HEK293T (cell line): ENCODE data around the gene RSRC1.

Source experiments
- CTCF ChIA-PET: fragments of 350-600 bp; formaldehyde crosslinking; extraction: SDS; loops from one replicate; lab custom pipeline; 2021; ENCODE audit warnings: antibody characterized with exemption, inconsistent platforms; lab: Yijun Ruan, JAX
- POLR2A ChIA-PET: fragments of 350-600 bp; formaldehyde crosslinking; extraction: SDS; loops from one replicate; lab custom pipeline; 2020; ENCODE audit warnings: antibody characterized with exemption, inconsistent platforms; lab: Yijun Ruan, JAX
- DNase-seq: peaks from one replicate; pipeline ENCODE4 v3.0.0; 2012; ENCODE audit warnings: mixed read lengths; ENCODE audit errors: extremely low spot score
- ARNT ChIP-seq: fragments of 450-650 bp; IDR thresholded peaks from 2 replicates; pipeline ENCODE4 v1.6.1; 2017; ENCODE audit warnings: mild to moderate bottlenecking
- BHLHE40 ChIP-seq: fragments of 450-650 bp; IDR thresholded peaks from 2 replicates; pipeline ENCODE4 v1.6.1; 2016; ENCODE audit warnings: mild to moderate bottlenecking, moderate library complexity, borderline replicate concordance
- CTBP1 ChIP-seq: fragments of 450-650 bp; IDR thresholded peaks from 2 replicates; pipeline ENCODE4 v1.6.1; 2016; ENCODE audit warnings: borderline replicate concordance
- ELF4 ChIP-seq: fragments of 450-650 bp; IDR thresholded peaks from 2 replicates; pipeline ENCODE4 v1.6.1; 2017; ENCODE audit warnings: antibody characterized with exemption
- FOXA1 ChIP-seq: fragments of 450-650 bp; IDR thresholded peaks from 2 replicates; pipeline ENCODE4 v1.6.1; 2016; ENCODE audit warnings: mild to moderate bottlenecking
- FOXK2 ChIP-seq: fragments of 450-650 bp; IDR thresholded peaks from 2 replicates; pipeline ENCODE4 v1.6.1; 2016; ENCODE audit warnings: mild to moderate bottlenecking
- FOXM1 ChIP-seq: fragments of 450-650 bp; IDR thresholded peaks from 2 replicates; pipeline ENCODE4 v1.6.1; 2017; ENCODE audit warnings: mild to moderate bottlenecking, borderline replicate concordance
- HDGF ChIP-seq: fragments of 450-650 bp; IDR thresholded peaks from 2 replicates; pipeline ENCODE4 v1.6.1; 2017; ENCODE audit warnings: antibody characterized with exemption, borderline replicate concordance
- L3MBTL2 ChIP-seq: fragments of 450-650 bp; conservative IDR thresholded peaks from 2 replicates; pipeline ENCODE4 v1.6.1; 2016; ENCODE audit warnings: mild to moderate bottlenecking
- LEF1 ChIP-seq: fragments of 450-650 bp; IDR thresholded peaks from 2 replicates; pipeline ENCODE4 v1.6.1; 2017; ENCODE audit warnings: mild to moderate bottlenecking, borderline replicate concordance
- NFRKB ChIP-seq: fragments of 450-650 bp; IDR thresholded peaks from 2 replicates; pipeline ENCODE4 v1.6.1; 2016; ENCODE audit warnings: mild to moderate bottlenecking, moderate library complexity
- SP1 ChIP-seq: fragments of 450-650 bp; IDR thresholded peaks from 2 replicates; pipeline ENCODE4 v1.6.1; 2017
- SUZ12 ChIP-seq: fragments of 450-650 bp; IDR thresholded peaks from 2 replicates; pipeline ENCODE4 v1.6.1; 2016; ENCODE audit warnings: mild to moderate bottlenecking
- TARDBP ChIP-seq: fragments of 450-650 bp; IDR thresholded peaks from 2 replicates; pipeline ENCODE4 v1.6.1; 2016
- ZNF384 ChIP-seq: fragments of 450-650 bp; IDR thresholded peaks from 2 replicates; pipeline ENCODE4 v1.6.1; 2016
- TF ChIP-seq, protein P1 (sequence below): fragments of 450-650 bp; IDR thresholded peaks from 2 replicates; pipeline ENCODE4 v1.6.1; 2016

The RSRC1 gene

DNA sequence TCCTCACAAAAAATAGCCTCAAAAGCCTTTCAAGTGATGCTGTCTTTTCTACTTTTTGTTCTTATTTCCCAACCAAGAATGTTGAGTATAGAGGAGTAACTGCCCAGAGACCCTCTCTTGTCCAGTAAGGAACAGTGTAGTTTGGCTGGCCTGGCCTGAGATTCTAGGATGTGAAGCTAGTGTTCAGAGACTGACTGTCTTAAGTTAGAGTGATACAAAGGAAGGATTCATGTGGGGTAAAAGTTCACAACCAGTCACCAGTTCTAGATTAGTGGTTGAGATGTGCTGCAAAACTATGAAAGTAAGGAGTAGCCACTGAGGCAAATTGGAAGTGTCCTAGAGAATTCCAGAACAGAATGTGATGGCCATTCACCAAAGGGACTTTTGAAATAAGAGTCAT, 49.1 kb downstream of the RSRC1 start:
- ChIA-PET CTCF (no interaction called here), POLR2A (no interaction called here)
- no peak for TF ChIP-seq NFRKB
- no peak for TF ChIP-seq L3MBTL2
- no peak for TF ChIP-seq SUZ12
- TF ChIP-seq ARNT, result no peak
- TF ChIP-seq SP1, result no peak
- no peak for TF ChIP-seq TARDBP
- no peak for TF ChIP-seq FOXA1
- TF ChIP-seq HDGF, result no peak
- TF ChIP-seq, protein P1, sequence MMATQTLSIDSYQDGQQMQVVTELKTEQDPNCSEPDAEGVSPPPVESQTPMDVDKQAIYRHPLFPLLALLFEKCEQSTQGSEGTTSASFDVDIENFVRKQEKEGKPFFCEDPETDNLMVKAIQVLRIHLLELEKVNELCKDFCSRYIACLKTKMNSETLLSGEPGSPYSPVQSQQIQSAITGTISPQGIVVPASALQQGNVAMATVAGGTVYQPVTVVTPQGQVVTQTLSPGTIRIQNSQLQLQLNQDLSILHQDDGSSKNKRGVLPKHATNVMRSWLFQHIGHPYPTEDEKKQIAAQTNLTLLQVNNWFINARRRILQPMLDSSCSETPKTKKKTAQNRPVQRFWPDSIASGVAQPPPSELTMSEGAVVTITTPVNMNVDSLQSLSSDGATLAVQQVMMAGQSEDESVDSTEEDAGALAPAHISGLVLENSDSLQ, result no peak
- TF ChIP-seq ZNF384, result no peak
- TF ChIP-seq CTBP1, result no peak
- DNase-seq, result no peak

DNA sequence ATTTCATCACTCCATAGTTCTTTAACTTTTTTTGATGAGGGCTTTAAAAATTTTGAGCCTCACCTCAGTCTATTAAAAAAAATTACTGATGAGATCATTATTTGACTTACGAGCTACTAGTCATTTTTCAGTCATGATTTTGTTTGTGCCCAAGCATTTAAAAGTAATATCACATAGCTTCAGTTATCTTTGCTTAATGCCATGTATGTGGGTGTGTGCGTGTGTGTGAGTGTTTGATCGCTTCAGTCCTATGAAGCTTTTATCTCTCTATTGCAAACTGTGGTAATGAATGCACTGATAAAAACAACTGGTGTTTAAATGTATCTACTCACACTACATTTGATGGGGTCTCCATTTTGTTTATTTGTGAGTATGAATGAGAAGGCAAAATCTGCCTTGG, 49.8 kb downstream of the RSRC1 start:
- ChIA-PET POLR2A (interaction anchor here (0.7 kb wide), 1 partner anchor 49 kb away, joined by 4 read pairs; no protein-coding TSS in a partner anchor), CTCF (no interaction called here)
- DNase-seq, result no peak

GRCh38 chr3:158160958-158161357, 51.1 kb downstream of the RSRC1 start:
- TF ChIP-seq SP1 (no peak), L3MBTL2 (no peak), LEF1 (no peak), FOXM1 (no peak), SUZ12 (no peak), CTBP1 (no peak), ARNT (no peak), ZNF384 (no peak), NFRKB (no peak), ELF4 (no peak), HDGF (no peak), BHLHE40 (no peak), TARDBP (no peak), FOXK2 (no peak), FOXA1 (no peak)
- TF ChIP-seq, protein P1, result no peak
- POLR2A ChIA-PET, result no interaction called here
- CTCF ChIA-PET, result no interaction called here
- DNase-seq, result no peak

More for the DNA sequence above, 49.8 kb downstream of the RSRC1 start:
- TF ChIP-seq HDGF, result no peak

GRCh38 chr3:158165141-158165655, 55.3 kb downstream of the RSRC1 start:
- TF ChIP-seq BHLHE40 (no peak), TARDBP (no peak), ZNF384 (no peak), L3MBTL2 (no peak), FOXK2 (no peak), ARNT (no peak), SUZ12 (no peak), FOXA1 (no peak), CTBP1 (no peak), HDGF (no peak)
- TF ChIP-seq, protein P1, result no peak
- POLR2A ChIA-PET, result no interaction called here

DNA sequence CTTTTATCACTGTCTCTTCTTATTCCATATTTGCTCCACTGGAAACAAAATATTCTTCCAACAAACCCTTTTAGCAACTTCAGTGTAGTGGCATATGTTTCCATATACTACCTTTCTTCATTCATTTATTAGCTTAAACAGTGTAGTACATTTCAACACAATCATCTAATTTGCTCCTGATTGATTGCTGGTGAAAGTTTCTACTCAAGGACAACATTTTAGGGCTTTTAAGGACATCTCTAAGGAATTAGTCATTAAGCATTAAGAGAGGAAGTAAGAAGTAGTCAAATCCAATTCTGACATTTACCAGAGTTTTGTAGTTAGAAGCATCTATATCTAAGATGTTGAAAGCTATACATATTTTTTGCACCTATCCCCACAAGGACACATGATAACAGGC, 55.8 kb downstream of the RSRC1 start:
- CTCF ChIA-PET, result no interaction called here
- POLR2A ChIA-PET, result no interaction called here
- DNase-seq, result no peak
- TF ChIP-seq TARDBP (no peak), L3MBTL2 (no peak)

More at GRCh38 chr3:158165141-158165655, 55.3 kb downstream of the RSRC1 start:
- no peak for DNase-seq
- CTCF ChIA-PET, result no interaction called here

DNA sequence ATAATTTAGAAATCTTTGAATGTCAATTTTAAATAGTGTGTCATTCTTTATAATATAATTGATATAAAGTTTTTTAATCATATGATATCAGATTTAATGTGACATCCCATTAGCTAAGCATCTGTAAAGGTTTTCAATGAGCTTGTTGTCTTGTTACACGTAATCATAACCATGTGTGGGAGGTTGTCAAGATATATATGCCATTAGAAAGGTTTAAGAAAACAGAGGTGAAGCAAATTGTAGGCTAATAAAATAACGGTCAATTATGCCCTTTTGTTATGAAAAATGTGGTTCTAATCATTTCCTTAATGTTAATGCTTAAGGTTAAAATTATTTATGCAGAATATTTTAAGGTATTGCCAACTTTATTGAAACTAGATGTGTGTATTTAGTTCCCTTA, 56.3 kb downstream of the RSRC1 start:
- DNase-seq, result no peak
- no peak for TF ChIP-seq BHLHE40
- no peak for TF ChIP-seq FOXK2
- TF ChIP-seq LEF1, result no peak
- no peak for TF ChIP-seq ZNF384
- TF ChIP-seq CTBP1, result no peak
- no peak for TF ChIP-seq FOXM1
- TF ChIP-seq ARNT, result no peak
- TF ChIP-seq SUZ12, result no peak
- no peak for TF ChIP-seq TARDBP
- TF ChIP-seq, protein P1, result no peak
- no peak for TF ChIP-seq HDGF
- POLR2A ChIA-PET, result no interaction called here
- CTCF ChIA-PET, result no interaction called here
